Muscle layer of duodenum (tissue), 2 donors: ENCODE data around the gene KCNK3.

Experiments
- H3K27ac ChIP-seq: one replicate; pipeline ENCODE4 v1.7.0; 2013; ENCODE audit warnings: mild to moderate bottlenecking, low read length
- H3K27me3 ChIP-seq: one replicate; pipeline ENCODE4 v1.7.0; 2013; ENCODE audit warnings: low read depth, mild to moderate bottlenecking, control low read depth, low read length
- H3K36me3 ChIP-seq, 2 donors: one replicate each; pipeline ENCODE4 v1.7.0; 2013; ENCODE audit warnings: low read length in 2 of 2, control low read depth in 1 of 2, mild to moderate bottlenecking in 1 of 2; ENCODE audit not compliant: insufficient read depth in 2 of 2, control insufficient read depth in 1 of 2
- H3K4me1 ChIP-seq, 2 donors: one replicate each; pipeline ENCODE4 v1.7.0; 2013; ENCODE audit warnings: low read length in 2 of 2, mild to moderate bottlenecking in 2 of 2, control low read depth in 1 of 2, moderate library complexity in 1 of 2; ENCODE audit not compliant: insufficient read depth in 2 of 2, control insufficient read depth in 1 of 2
- H3K4me3 ChIP-seq, 2 donors: one replicate each; pipeline ENCODE4 v1.7.0; 2013; ENCODE audit warnings: low read length in 2 of 2, low read depth in 1 of 2, mild to moderate bottlenecking in 1 of 2
- H3K9me3 ChIP-seq, 2 donors: one replicate each; pipeline ENCODE4 v1.7.0; 2013; ENCODE audit warnings: low read length in 2 of 2, control low read depth in 1 of 2, mild to moderate bottlenecking in 1 of 2; ENCODE audit not compliant: control insufficient read depth in 1 of 2
- donor health status: healthy.

KCNK3 gene

DNA sequence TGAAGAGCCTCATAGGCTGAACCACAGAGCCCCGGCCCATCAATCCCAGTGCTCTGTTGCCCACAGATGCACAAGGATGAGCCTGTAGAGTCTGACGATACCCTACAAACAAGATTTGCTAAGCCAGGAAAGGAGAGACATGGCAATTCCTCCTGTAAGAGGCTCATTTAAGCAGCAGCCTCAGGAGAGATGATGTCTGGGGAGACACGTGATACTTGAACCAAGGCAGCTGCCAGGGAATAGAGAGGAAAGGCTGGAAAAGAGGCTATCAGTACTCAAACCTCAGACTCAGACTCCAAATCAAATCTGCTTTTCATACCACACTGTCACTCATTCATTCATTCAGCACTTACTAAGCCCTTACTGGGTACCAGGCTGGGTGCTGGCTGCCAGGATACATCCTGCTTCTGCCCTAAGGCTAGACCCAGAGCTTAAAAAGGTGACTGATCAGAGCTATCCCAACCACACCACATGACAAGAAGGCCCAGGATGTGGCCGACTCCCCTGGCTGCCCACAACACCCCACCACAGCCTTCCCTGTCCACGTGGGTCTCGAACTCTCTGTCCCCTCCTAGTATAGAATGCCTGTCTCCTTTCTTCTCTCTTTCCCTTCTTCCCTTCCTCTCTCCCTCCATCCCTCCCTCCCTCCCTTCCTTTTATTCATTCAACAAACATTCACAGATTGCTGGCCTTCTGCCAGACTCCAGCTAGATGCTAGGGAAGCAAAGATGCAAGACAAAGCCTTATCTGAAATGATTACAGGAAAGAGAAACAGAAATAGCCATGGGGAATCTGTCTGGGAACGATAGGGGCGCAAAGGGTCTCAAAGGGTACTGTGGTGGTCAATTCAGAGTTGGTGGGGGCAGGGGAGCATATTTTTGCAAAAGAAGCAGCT lies 23.4 kb upstream of the KCNK3 start:
- no peaks in the 10 kb centered on the region for H3K27me3 ChIP-seq
- no peaks in the 10 kb centered on the region for H3K4me1 ChIP-seq
- H3K4me3 ChIP-seq: no peak overlapping the region
- H3K9me3 ChIP-seq: no peaks in the 10 kb centered on the region
- H3K27ac ChIP-seq: no peak overlapping the region
- no peaks in the 10 kb centered on the region for H3K36me3 ChIP-seq

DNA sequence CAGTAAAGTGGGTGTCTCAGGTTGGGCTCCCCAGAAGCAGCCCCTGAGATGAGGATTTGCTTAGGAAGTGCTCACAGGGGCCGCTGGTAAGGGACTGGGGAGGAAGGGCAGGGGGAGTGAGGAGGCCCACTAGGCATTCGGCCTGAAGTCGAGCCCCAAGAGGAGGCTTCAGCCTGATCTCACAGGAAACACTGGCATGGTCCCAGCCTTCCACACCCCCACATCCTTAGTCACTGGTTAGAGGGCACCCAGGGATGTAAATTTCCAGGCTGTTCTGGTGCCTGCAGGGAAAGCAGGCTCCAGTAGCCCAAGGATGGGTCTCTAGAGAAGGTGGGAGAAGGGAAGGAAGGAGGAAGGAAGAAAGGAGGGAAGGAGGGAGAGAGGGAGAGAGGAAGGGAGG lies 22.4 kb upstream of the KCNK3 start:
- no peaks in the 10 kb centered on the region for H3K36me3 ChIP-seq
- H3K27me3 ChIP-seq: no peaks in the 10 kb centered on the region
- H3K4me1 ChIP-seq: no peaks in the 10 kb centered on the region
- H3K9me3 ChIP-seq: no peaks in the 10 kb centered on the region
- H3K4me3 ChIP-seq: no peak overlapping the region
- no peak overlapping the region for H3K27ac ChIP-seq

GRCh38 chr2:26670931-26671460 lies 21.5 kb upstream of the KCNK3 start:
- no peaks in the 10 kb centered on the region for H3K36me3 ChIP-seq
- no peaks in the 10 kb centered on the region for H3K9me3 ChIP-seq
- H3K4me3 ChIP-seq: no peak overlapping the region
- H3K4me1 ChIP-seq: no peaks in the 10 kb centered on the region
- H3K27me3 ChIP-seq: no peaks in the 10 kb centered on the region
- no peak overlapping the region for H3K27ac ChIP-seq

- H3K9me3 ChIP-seq: no peaks in the 10 kb centered on the region
- no peaks in the 10 kb centered on the region for H3K36me3 ChIP-seq
- no peaks in the 10 kb centered on the region for H3K27me3 ChIP-seq
- no peaks in the 10 kb centered on the region for H3K4me1 ChIP-seq
- H3K27ac ChIP-seq: no peak overlapping the region
- no peak overlapping the region for H3K4me3 ChIP-seq
These were observed 20.8 kb upstream of the KCNK3 start for GRCh38 chr2:26671691-26672090.

DNA sequence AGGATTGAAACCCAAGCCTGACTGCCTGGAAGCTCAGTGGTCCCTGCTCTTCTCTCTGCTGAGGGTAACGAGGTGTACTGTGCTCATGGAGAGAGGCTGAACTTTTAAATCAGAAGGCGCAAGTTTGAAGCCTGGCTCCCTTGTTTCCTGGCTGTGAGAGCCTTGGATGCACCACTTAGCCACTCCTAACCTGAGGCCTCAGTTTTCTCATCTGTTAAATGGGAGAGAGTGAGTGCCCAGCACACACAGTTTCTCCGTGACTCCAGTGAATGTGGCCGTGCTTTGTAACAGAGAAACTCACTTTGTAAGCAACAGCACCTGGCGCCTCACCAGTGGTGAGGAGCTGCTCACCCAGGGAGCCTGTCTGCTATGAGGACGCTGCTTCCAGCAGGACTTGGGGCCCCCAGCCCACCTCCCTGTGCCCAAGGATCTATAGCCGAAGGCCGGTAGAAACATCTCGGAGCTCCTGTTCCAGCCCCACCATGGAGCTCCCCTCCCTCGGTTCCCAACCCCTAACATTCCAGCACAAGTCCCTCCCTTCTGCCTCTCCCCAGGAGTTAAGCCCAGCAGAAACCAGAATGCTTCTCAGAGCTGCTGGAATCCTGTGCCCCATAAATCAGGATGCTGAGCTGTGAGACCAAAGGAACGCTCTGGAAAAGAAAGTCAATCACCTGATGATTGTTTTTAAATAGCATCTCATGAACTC lies 20.3 kb upstream of the KCNK3 start:
- Histone ChIP-seq H3K36me3 (no peaks in the 10 kb centered on the region), H3K27ac (no peak overlapping the region), H3K4me1 (no peaks in the 10 kb centered on the region), H3K4me3 (no peak overlapping the region), H3K9me3 (no peaks in the 10 kb centered on the region), H3K27me3 (no peaks in the 10 kb centered on the region)

GRCh38 chr2:26672818-26673393 lies 19.6 kb upstream of the KCNK3 start:
- no peaks in the 10 kb centered on the region for H3K27me3 ChIP-seq

GRCh38 chr2:26674002-26674751 lies 18.3 kb upstream of the KCNK3 start:
- H3K9me3 ChIP-seq: no peaks in the 10 kb centered on the region
- H3K4me1 ChIP-seq: no peaks in the 10 kb centered on the region

More at GRCh38 chr2:26672818-26673393, 19.6 kb upstream of the KCNK3 start:
- Histone ChIP-seq H3K36me3 (no peaks in the 10 kb centered on the region), H3K27ac (no peak overlapping the region), H3K4me1 (no peaks in the 10 kb centered on the region), H3K4me3 (no peak overlapping the region), H3K9me3 (no peaks in the 10 kb centered on the region)

DNA sequence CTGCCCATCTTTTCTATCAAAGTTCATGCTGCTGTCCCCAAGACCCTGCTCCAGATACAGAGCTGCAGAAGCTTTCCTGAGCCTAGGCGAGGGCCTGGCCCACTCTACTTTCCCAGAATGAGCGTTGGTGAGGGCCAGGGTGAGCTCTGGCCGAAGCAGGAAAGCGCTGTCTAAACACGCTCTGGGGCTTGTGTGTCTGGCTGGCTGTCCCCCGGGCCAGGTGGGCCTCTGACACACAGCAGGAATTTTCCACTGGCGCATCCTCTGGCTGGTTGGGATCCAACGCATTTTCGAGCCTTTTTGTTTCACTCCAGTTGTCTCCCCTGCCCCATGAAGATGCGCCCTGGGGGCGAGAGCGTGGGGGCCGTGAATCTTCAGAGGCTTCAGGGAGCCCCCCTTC lies 17.8 kb upstream of the KCNK3 start:
- Histone ChIP-seq H3K4me1 (no peaks in the 10 kb centered on the region), H3K9me3 (no peaks in the 10 kb centered on the region)

More at GRCh38 chr2:26674002-26674751, 18.3 kb upstream of the KCNK3 start:
- H3K27ac ChIP-seq: no peak overlapping the region
- no peaks in the 10 kb centered on the region for H3K36me3 ChIP-seq
- H3K27me3 ChIP-seq: no peaks in the 10 kb centered on the region
- no peak overlapping the region for H3K4me3 ChIP-seq

GRCh38 chr2:26675651-26676255 lies 16.8 kb upstream of the KCNK3 start:
- Histone ChIP-seq H3K9me3 (no peaks in the 10 kb centered on the region), H3K4me1 (no peaks in the 10 kb centered on the region), H3K27ac (no peak overlapping the region), H3K36me3 (no peaks in the 10 kb centered on the region), H3K27me3 (no peaks in the 10 kb centered on the region), H3K4me3 (no peak overlapping the region)

More for the DNA sequence above, 17.8 kb upstream of the KCNK3 start:
- Histone ChIP-seq H3K4me3 (no peak overlapping the region), H3K36me3 (no peaks in the 10 kb centered on the region), H3K27ac (no peak overlapping the region), H3K27me3 (no peaks in the 10 kb centered on the region)

GRCh38 chr2:26678035-26678434 lies 14.5 kb upstream of the KCNK3 start:
- H3K4me1 ChIP-seq: peaks cover 0 to 8% of the 10 kb centered on the region in 2 donors
- no peaks in the 10 kb centered on the region for H3K27me3 ChIP-seq
- H3K27ac ChIP-seq: no peak overlapping the region
- H3K4me3 ChIP-seq: no peak overlapping the region
- H3K36me3 ChIP-seq: no peaks in the 10 kb centered on the region
- no peaks in the 10 kb centered on the region for H3K9me3 ChIP-seq
